HepG2 (cell line): ENCODE results near the gene TJAP1. TPM values are rescaled to one million over a fixed set of nuclear protein-coding genes. Genes with fewer than 3 reads are reported as not detected.

Experiments
- ELF3 ChIP-seq: IDR thresholded peaks from 2 replicates; pipeline ENCODE4 v1.6.1; 2016; ENCODE audit warnings: missing genetic modification reagents, missing compliant biosample characterization
- ESRRA ChIP-seq: sonication (generic); formaldehyde crosslinking; IDR thresholded peaks from 2 replicates; pipeline ENCODE4 v1.5.1; 2020; ENCODE audit warnings: mild to moderate bottlenecking, low read depth, missing genetic modification reagents
- MXD4 ChIP-seq: IDR thresholded peaks from 2 replicates; pipeline ENCODE4 v1.6.1; 2016; ENCODE audit warnings: mild to moderate bottlenecking, missing biosample characterization, missing genetic modification reagents
- NR2F1 ChIP-seq, 2 experiments: fragments of 450-650 bp in 1 of 2; formaldehyde crosslinking in 1 of 2; IDR thresholded peaks; 2 replicates each; pipeline versions ENCODE4 v1.5.0 to v1.6.1; 2016 to 2020; ENCODE audit warnings: mild to moderate bottlenecking in 1 of 2, missing compliant biosample characterization in 1 of 2, missing genetic modification reagents in 1 of 2, moderate library complexity in 1 of 2
- RBFOX2 ChIP-seq: fragments of 200-400 bp; formaldehyde crosslinking; IDR thresholded peaks from 2 replicates; pipeline ENCODE4 v1.6.1; 2017; ENCODE audit warnings: low read depth, mild to moderate bottlenecking, low read length
- TARDBP ChIP-seq: sonication (generic); formaldehyde crosslinking; IDR thresholded peaks from 2 replicates; pipeline ENCODE4 v1.8.0; 2022; ENCODE audit warnings: mild to moderate bottlenecking, missing genetic modification reagents
- ZBTB38 ChIP-seq: sonication (generic); formaldehyde crosslinking; IDR thresholded peaks from 2 replicates; pipeline ENCODE4 v1.5.1; 2020; ENCODE audit warnings: mild to moderate bottlenecking, missing genetic modification reagents
- ZKSCAN5 ChIP-seq: sonication (generic); formaldehyde crosslinking; IDR thresholded peaks from 2 replicates; pipeline ENCODE4 v1.5.1; 2020; ENCODE audit warnings: mild to moderate bottlenecking, missing genetic modification reagents
- ZNF230 ChIP-seq: sonication (generic); formaldehyde crosslinking; IDR thresholded peaks from 2 replicates; pipeline ENCODE4 v1.4.0; 2020; ENCODE audit warnings: mild to moderate bottlenecking, missing genetic modification reagents
- ZNF253 ChIP-seq: sonication (generic); formaldehyde crosslinking; IDR thresholded peaks from 2 replicates; pipeline ENCODE4 v1.8.0; 2022; ENCODE audit warnings: mild to moderate bottlenecking, missing genetic modification reagents, borderline replicate concordance
- ZNF282 ChIP-seq: fragments of 450-650 bp; IDR thresholded peaks from 2 replicates; pipeline ENCODE4 v1.6.1; 2018; ENCODE audit not compliant: partially characterized antibody
- ZNF431 ChIP-seq: sonication (generic); formaldehyde crosslinking; IDR thresholded peaks from 2 replicates; pipeline ENCODE4 v1.9.0; 2022; ENCODE audit warnings: missing genetic modification reagents, low read depth, mild to moderate bottlenecking, borderline replicate concordance
- ZNF614 ChIP-seq: IDR thresholded peaks from 2 replicates; pipeline ENCODE4 v1.6.1; 2018; ENCODE audit warnings: missing biosample characterization, missing genetic modification reagents, inconsistent platforms, borderline replicate concordance
- ZNF773 ChIP-seq: sonication (generic); formaldehyde crosslinking; IDR thresholded peaks from 2 replicates; pipeline ENCODE4 v1.4.0; 2020; ENCODE audit warnings: missing genetic modification reagents, borderline replicate concordance
- ZNF792 ChIP-seq: IDR thresholded peaks from 2 replicates; pipeline ENCODE4 v1.6.1; 2016
- ZNF891 ChIP-seq: sonication (generic); formaldehyde crosslinking; IDR thresholded peaks from 2 replicates; pipeline ENCODE4 v1.5.0; 2020; ENCODE audit warnings: mild to moderate bottlenecking, missing genetic modification reagents
- ZSCAN31 ChIP-seq: sonication (generic); formaldehyde crosslinking; IDR thresholded peaks from 2 replicates; pipeline ENCODE4 v1.5.0; 2020; ENCODE audit warnings: low read depth, mild to moderate bottlenecking, missing genetic modification reagents
- polyA plus RNA-seq, 8 experiments: library from polyadenylated mRNA; depleted of rRNA in 3 of 8; stranded (reverse) in 7 of 8; unstranded in 1 of 8; fragments of >200 nt; fragmentation: Illumina TruSeq in 4 of 8; extraction: Trizol in 4 of 8; gene quantifications; 2 replicates each; pipeline versions ENCODE4 v1.2.1 to v1.2.3, GENCODE V29; 2011 to 2016; ENCODE audit warnings: low read depth in 4 of 8, missing spikeins in 1 of 8, mixed read lengths in 1 of 8; ENCODE audit not compliant: insufficient read depth in 1 of 8
- total RNA-seq, 5 experiments: library from RNA; depleted of rRNA; stranded (reverse); fragments of >200 nt; fragmentation: Illumina TruSeq; extraction: Trizol; gene quantifications; 2 replicates each; pipeline ENCODE4 v1.2.3, GENCODE V29; 2016; ENCODE audit warnings: low read depth in 1 of 5
- TF ChIP-seq, protein P1 (sequence below): sonication (generic); formaldehyde crosslinking; IDR thresholded peaks from 2 replicates; pipeline ENCODE4 v1.5.1; 2020; ENCODE audit warnings: mild to moderate bottlenecking, missing genetic modification reagents, borderline replicate concordance
- TF ChIP-seq, protein P2 (sequence below): IDR thresholded peaks from 2 replicates; pipeline ENCODE4 v1.6.1; 2016; ENCODE audit warnings: low read depth, borderline replicate concordance
- TF ChIP-seq, protein P3 (sequence below): IDR thresholded peaks from 2 replicates; pipeline ENCODE4 v1.6.1; 2018; ENCODE audit warnings: missing genetic modification reagents, mild to moderate bottlenecking, missing compliant biosample characterization
- TF ChIP-seq, protein P4 (sequence below): sonication (generic); formaldehyde crosslinking; IDR thresholded peaks from 2 replicates; pipeline ENCODE4 v1.4.0; 2020; ENCODE audit warnings: missing genetic modification reagents

The TJAP1 gene
- total and polyA plus RNA-seq, 2 of the 13 experiments (the other 11 are each of a cell fraction or from before 2014, with no cell fraction given), result 15.7 to 41.6 TPM

DNA sequence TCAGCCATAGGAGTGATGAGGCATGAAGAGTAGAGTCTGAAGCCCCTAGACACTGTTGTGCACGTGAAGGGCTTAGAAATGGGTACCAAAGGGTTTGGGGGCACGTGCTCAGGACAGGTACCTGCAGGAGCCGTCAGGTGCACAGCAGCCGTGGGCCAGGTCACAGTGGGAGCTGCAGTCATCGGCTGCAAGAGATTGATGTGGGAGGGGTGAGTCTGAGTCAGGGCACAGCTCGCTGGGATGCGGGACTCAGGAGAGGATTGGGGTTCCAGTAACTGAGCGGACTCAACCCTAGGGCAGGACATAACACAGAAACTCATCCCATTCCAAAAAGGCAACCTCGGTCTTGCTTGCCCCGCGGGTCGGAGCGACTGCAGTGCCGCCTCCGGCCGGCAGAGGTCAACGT, 23.1 kb upstream of the TJAP1 start (continued):
- TF ChIP-seq, protein P1, sequence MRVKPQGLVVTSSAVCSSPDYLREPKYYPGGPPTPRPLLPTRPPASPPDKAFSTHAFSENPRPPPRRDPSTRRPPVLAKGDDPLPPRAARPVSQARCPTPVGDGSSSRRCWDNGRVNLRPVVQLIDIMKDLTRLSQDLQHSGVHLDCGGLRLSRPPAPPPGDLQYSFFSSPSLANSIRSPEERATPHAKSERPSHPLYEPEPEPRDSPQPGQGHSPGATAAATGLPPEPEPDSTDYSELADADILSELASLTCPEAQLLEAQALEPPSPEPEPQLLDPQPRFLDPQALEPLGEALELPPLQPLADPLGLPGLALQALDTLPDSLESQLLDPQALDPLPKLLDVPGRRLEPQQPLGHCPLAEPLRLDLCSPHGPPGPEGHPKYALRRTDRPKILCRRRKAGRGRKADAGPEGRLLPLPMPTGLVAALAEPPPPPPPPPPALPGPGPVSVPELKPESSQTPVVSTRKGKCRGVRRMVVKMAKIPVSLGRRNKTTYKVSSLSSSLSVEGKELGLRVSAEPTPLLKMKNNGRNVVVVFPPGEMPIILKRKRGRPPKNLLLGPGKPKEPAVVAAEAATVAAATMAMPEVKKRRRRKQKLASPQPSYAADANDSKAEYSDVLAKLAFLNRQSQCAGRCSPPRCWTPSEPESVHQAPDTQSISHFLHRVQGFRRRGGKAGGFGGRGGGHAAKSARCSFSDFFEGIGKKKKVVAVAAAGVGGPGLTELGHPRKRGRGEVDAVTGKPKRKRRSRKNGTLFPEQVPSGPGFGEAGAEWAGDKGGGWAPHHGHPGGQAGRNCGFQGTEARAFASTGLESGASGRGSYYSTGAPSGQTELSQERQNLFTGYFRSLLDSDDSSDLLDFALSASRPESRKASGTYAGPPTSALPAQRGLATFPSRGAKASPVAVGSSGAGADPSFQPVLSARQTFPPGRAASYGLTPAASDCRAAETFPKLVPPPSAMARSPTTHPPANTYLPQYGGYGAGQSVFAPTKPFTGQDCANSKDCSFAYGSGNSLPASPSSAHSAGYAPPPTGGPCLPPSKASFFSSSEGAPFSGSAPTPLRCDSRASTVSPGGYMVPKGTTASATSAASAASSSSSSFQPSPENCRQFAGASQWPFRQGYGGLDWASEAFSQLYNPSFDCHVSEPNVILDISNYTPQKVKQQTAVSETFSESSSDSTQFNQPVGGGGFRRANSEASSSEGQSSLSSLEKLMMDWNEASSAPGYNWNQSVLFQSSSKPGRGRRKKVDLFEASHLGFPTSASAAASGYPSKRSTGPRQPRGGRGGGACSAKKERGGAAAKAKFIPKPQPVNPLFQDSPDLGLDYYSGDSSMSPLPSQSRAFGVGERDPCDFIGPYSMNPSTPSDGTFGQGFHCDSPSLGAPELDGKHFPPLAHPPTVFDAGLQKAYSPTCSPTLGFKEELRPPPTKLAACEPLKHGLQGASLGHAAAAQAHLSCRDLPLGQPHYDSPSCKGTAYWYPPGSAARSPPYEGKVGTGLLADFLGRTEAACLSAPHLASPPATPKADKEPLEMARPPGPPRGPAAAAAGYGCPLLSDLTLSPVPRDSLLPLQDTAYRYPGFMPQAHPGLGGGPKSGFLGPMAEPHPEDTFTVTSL (CRISPR knock-in tag), result 0 out of 2 replicates have a peak, but pooled peaks have one; percentile 13
- TF ChIP-seq ZKSCAN5 (CRISPR knock-in tag) (no peak), ESRRA (no peak), ZNF282 (no peak), RBFOX2 (no peak), NR2F1 (CRISPR knock-in tag; IDR thresholded peaks at IDR 0.05) (no peak), TARDBP (CRISPR knock-in tag) (peak; percentile 63; the same call in 1 of the 2 replicates), MXD4 (CRISPR knock-in tag) (no peak), ZNF253 (CRISPR knock-in tag) (no peak), ZNF614 (CRISPR knock-in tag) (no peak), ELF3 (CRISPR knock-in tag) (peak; percentile 51; the same call in 1 of the 2 replicates), ZNF773 (CRISPR knock-in tag) (no peak), ZNF891 (CRISPR knock-in tag) (0 out of 2 replicates have a peak, but pooled peaks have one; percentile 55), ZSCAN31 (no peak), ZNF792 (CRISPR knock-in tag) (no peak), ZBTB38 (CRISPR knock-in tag) (no peak), ZNF431 (CRISPR knock-in tag) (peak; percentile 85; the same call in 1 of the 2 replicates), ZNF230 (CRISPR knock-in tag) (no peak)
- TF ChIP-seq, protein P2, sequence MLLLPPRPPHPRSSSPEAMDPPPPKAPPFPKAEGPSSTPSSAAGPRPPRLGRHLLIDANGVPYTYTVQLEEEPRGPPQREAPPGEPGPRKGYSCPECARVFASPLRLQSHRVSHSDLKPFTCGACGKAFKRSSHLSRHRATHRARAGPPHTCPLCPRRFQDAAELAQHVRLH, result no peak
- TF ChIP-seq, protein P3, sequence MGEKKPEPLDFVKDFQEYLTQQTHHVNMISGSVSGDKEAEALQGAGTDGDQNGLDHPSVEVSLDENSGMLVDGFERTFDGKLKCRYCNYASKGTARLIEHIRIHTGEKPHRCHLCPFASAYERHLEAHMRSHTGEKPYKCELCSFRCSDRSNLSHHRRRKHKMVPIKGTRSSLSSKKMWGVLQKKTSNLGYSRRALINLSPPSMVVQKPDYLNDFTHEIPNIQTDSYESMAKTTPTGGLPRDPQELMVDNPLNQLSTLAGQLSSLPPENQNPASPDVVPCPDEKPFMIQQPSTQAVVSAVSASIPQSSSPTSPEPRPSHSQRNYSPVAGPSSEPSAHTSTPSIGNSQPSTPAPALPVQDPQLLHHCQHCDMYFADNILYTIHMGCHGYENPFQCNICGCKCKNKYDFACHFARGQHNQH (CRISPR knock-in tag), result no peak
- TF ChIP-seq, protein P4, sequence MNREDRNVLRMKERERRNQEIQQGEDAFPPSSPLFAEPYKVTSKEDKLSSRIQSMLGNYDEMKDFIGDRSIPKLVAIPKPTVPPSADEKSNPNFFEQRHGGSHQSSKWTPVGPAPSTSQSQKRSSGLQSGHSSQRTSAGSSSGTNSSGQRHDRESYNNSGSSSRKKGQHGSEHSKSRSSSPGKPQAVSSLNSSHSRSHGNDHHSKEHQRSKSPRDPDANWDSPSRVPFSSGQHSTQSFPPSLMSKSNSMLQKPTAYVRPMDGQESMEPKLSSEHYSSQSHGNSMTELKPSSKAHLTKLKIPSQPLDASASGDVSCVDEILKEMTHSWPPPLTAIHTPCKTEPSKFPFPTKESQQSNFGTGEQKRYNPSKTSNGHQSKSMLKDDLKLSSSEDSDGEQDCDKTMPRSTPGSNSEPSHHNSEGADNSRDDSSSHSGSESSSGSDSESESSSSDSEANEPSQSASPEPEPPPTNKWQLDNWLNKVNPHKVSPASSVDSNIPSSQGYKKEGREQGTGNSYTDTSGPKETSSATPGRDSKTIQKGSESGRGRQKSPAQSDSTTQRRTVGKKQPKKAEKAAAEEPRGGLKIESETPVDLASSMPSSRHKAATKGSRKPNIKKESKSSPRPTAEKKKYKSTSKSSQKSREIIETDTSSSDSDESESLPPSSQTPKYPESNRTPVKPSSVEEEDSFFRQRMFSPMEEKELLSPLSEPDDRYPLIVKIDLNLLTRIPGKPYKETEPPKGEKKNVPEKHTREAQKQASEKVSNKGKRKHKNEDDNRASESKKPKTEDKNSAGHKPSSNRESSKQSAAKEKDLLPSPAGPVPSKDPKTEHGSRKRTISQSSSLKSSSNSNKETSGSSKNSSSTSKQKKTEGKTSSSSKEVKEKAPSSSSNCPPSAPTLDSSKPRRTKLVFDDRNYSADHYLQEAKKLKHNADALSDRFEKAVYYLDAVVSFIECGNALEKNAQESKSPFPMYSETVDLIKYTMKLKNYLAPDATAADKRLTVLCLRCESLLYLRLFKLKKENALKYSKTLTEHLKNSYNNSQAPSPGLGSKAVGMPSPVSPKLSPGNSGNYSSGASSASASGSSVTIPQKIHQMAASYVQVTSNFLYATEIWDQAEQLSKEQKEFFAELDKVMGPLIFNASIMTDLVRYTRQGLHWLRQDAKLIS, result no peak
